Upper lobe of right lung (tissue), 1 donor: ENCODE measurements around the gene DCTN3. TPM values are rescaled to one million over a fixed set of nuclear protein-coding genes. Genes with fewer than 3 reads are reported as not detected.
"Not testable (repeated sequence)": the region's sequence is repeated elsewhere in the genome, so short reads cannot be mapped to it uniquely, and the experiment has no call there.

Experiments
- ATAC-seq: fragments of 200-7000 bp; cut with Tn5 transposase; one replicate; pipeline ENCODE4 v1.9.1; 2020; ENCODE audit warnings: mild to moderate bottlenecking, moderate library complexity
- DNase-seq: peaks from one replicate; pipeline ENCODE4 v3.0.0-alpha.2; 2020
- H3K27ac ChIP-seq: fragments of 200-600 bp; one replicate; pipeline ENCODE4 v1.8.0; 2022
- H3K27me3 ChIP-seq: fragments of 200-600 bp; one replicate; pipeline ENCODE4 v1.8.0; 2022; ENCODE audit warnings: mild to moderate bottlenecking
- H3K36me3 ChIP-seq: fragments of 200-600 bp; one replicate; pipeline ENCODE4 v1.8.0; 2022
- H3K4me1 ChIP-seq: fragments of 200-600 bp; one replicate; pipeline ENCODE4 v1.8.0; 2022
- H3K4me3 ChIP-seq: fragments of 200-600 bp; one replicate; pipeline ENCODE4 v1.8.0; 2022; ENCODE audit warnings: mild to moderate bottlenecking
- H3K9me3 ChIP-seq: fragments of 200-600 bp; one replicate; pipeline ENCODE4 v1.8.0; 2022
- intact Hi-C: fragments of 100-400 bp; cut with DNase I; formaldehyde crosslinking; loops from one replicate; pipeline ENCODE4 v1.11.0; 2022
- total RNA-seq: library from RNA; stranded (reverse); fragmentation: NEBNext Ultra II Directional; extraction: Animal tissue kit (Norgen Biotek cat#: 25700); gene quantifications from one replicate; pipeline ENCODE4 v1.2.1, GENCODE V29; 2021
- TF ChIP-seq, protein P1 (sequence below): fragments of 200-600 bp; IDR thresholded peaks from one replicate; pipeline ENCODE4 v1.8.0; 2022; ENCODE audit warnings: antibody characterized with exemption
- donor health status: DM: no; HTN: yes; CAD: no; lungs with severe emphysema.

Gene DCTN3
- total RNA-seq, 1 donor from 2014 or later = 59.3 TPM

DNA sequence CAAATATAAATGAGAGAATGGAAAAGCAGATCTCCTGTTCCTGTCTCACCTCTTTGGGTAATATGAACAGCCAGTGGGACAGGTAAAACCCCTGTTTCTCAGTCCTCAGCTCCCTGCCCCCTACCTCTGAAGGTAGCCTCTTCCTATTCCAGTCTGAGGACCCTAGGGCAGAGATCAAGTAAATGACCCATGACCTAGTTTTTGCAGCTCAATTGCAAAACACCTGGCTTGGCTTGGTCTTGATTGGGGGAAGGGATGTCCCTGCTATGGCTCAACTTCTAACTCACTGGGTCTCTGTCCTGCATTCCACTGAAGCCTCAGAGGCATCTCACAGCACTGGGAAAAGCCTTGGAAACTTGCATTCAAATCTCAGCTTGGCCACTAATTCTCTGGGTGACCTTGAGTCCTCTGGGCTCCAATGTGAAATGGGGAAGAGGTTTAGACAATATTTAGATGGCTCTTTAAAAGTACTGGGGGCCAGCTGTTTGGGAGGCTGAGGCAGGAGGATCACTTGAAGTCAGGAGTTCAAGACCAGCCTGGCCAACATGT lies 24.5 kb upstream of the DCTN3 start:
- ATAC-seq = no peak
- H3K27ac ChIP-seq = no peak overlapping the region

DNA sequence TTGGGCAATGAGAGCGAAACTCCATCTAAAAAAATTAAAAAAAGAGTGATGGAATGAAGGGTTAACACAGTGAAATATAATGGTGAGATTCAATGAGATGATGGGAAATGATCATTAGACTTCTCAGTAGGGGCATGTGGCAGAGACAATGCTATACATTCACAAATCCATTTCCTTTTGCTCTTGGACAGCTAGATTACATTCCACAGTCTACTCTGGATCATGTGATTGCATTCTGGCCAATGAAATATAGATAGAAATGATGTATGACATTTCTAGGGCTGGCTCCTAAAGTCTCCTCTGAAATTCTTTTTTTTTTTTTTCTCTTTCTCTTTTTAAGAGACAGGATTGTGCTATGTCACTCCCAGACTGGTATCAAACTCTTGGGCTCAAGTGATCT lies 22.4 kb upstream of the DCTN3 start:
- Histone ChIP-seq H3K27me3 (no peaks in the 10 kb centered on the region), H3K27ac (no peak overlapping the region), H3K4me3 (no peak overlapping the region), H3K9me3 (no peaks in the 10 kb centered on the region), H3K36me3 (no peaks in the 10 kb centered on the region), H3K4me1 (peaks cover 20% of the 10 kb centered on the region)
- DNase-seq (no peak), ATAC-seq (no peak)
- intact Hi-C loops = no loop called here
- TF ChIP-seq, protein P1, sequence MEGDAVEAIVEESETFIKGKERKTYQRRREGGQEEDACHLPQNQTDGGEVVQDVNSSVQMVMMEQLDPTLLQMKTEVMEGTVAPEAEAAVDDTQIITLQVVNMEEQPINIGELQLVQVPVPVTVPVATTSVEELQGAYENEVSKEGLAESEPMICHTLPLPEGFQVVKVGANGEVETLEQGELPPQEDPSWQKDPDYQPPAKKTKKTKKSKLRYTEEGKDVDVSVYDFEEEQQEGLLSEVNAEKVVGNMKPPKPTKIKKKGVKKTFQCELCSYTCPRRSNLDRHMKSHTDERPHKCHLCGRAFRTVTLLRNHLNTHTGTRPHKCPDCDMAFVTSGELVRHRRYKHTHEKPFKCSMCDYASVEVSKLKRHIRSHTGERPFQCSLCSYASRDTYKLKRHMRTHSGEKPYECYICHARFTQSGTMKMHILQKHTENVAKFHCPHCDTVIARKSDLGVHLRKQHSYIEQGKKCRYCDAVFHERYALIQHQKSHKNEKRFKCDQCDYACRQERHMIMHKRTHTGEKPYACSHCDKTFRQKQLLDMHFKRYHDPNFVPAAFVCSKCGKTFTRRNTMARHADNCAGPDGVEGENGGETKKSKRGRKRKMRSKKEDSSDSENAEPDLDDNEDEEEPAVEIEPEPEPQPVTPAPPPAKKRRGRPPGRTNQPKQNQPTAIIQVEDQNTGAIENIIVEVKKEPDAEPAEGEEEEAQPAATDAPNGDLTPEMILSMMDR = no peak

More for the DNA sequence above, 24.5 kb upstream of the DCTN3 start:
- Histone ChIP-seq H3K9me3 (no peaks in the 10 kb centered on the region), H3K4me1 (peaks cover 22% of the 10 kb centered on the region), H3K27me3 (no peaks in the 10 kb centered on the region), H3K4me3 (no peak overlapping the region), H3K36me3 (peaks cover 16% of the 10 kb centered on the region)
- TF ChIP-seq, protein P1 = no peak
- no peak for DNase-seq
- intact Hi-C loops = no loop called here

DNA sequence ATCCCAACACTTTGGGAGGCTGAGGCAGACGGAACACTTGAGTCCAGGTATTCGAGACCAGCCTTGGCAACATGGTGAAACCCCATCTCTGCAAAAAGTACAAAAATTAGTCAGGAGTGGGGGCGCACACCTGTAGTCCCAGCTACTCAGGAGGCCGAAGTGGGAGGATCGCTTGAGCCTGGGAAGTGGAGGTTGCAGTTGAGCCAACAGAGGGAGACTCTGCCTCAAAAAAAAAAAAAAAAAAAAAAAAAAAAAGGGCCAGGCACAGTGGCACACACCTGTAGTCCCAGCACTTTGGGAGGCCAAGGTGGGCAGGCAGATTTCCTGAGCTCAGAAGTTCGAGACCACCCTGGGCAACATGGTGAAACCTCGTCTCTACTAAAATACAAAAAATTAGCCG lies 19.0 kb upstream of the DCTN3 start:
- Histone ChIP-seq H3K36me3 (peaks cover 10% of the 10 kb centered on the region), H3K4me1 (peaks cover 17% of the 10 kb centered on the region)
- ATAC-seq, H3K9me3 ChIP-seq, H3K27ac ChIP-seq, DNase-seq, intact Hi-C loops, H3K27me3 ChIP-seq, H3K4me3 ChIP-seq: not testable (repeated sequence)

DNA sequence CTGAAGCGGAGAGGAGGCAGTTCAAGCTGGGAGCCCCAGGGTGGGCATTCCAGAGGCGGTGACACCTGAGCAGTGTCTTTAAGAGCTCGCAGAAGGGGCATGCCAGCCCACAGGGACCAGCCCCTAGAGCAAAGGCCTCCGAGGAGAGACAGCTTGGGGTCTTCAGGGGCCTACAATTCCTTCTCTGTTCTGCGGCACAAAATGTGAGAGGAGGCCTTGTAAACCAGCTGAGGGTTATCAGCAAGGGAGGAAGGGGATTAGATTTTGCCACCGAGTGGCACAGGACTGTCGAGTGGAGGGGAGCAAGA lies 17.8 kb upstream of the DCTN3 start:
- H3K4me1 ChIP-seq = peaks cover 17% of the 10 kb centered on the region
- H3K36me3 ChIP-seq = peaks cover 10% of the 10 kb centered on the region
- no peak for DNase-seq
- peak overlapping the region; percentile 89 for H3K27ac ChIP-seq
- no peaks in the 10 kb centered on the region for H3K9me3 ChIP-seq
- TF ChIP-seq, protein P1 = no peak
- intact Hi-C loops = no loop called here
- H3K4me3 ChIP-seq = peak overlapping the region; percentile 87
- no peak for ATAC-seq
- H3K27me3 ChIP-seq = no peaks in the 10 kb centered on the region

DNA sequence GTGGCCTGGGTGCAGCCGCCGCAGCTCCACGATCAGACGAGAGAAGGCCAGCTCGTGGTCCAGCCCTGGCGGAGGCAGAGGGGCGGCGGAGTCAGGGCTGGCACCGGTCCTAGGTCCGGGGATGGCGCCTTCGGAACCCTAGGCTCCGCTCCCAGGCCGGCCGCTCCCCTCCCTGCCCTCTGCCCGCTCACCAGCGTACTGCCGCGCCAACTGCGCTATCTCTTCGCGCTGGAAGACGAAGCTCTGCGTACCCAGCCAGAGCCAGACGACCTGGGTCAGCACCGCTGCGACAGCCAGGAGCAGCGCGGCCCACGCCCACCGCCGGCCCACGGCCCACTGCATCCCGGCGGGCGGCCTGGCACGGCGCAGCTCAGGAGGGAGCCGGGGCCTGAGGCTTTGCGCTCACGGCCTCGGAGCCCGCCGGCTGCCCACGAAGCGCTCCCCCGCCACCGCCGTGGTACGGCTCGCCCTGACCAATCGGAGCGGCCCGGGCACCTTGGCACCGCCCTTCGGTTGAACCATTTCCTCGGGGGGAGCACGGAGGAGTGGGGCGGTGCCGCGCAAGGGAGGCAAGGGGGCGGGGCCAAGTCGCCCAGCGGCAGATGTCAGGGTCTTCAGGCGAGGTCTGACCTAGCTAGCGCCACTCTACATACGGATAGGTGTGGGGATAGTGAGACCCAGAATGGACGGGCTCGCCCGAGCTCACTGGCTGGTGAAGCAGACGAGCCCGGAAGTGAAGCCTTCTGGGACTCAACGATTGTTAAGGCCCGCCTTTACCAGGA lies 17.3 kb upstream of the DCTN3 start, which contains the start of gene SIGMAR1:
Gene SIGMAR1 (minus strand): TSS at position 432 of the 782 bp plus-strand sequence. CDS start 90 bp downstream, at position 342.
- peak; percentile 98 for ATAC-seq
- peak within 1 kb of the TSS; percentile 89 for H3K27ac ChIP-seq
- peak within 1 kb of the TSS; percentile 87 for H3K4me3 ChIP-seq
- peak; percentile 97 for DNase-seq
- no peaks in the 10 kb centered on the region for H3K27me3 ChIP-seq
- intact Hi-C loops = no loop called here
- H3K36me3 ChIP-seq = peaks cover 10% of the 10 kb centered on the region
- TF ChIP-seq, protein P1 = no peak
- H3K4me1 ChIP-seq = peaks cover 17% of the 10 kb centered on the region
- no peaks in the 10 kb centered on the region for H3K9me3 ChIP-seq

DNA sequence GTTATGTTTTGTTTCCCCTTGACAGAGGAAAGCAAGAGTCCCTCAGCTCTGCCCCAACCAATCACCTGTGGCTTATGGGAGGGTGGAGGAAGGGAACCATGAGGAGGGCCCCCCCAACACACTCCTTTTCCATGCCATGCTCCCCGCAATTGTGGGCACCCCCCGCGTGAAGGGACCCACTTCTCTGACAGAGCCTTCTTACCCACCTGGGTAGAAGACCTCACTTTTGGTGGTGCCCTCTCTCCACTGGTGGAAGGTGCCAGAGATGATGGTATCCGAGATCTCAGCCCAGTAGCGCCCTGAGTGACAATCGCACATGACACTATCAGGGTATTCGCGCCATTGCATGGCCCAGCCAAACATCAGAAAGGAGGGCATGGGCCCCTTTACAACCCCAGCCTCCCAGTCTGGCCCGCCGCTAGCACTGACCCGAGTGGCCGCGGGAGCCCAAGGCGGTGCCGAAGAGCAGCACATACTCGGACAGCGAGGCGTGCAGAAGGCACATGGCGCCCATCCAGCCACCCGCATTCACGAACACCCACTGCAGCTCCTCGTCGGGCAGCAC lies 16.6 kb upstream of the DCTN3 start:
- ATAC-seq (no peak), DNase-seq (no peak)
- no peaks in the 10 kb centered on the region for H3K9me3 ChIP-seq
- TF ChIP-seq, protein P1 = no peak
- H3K4me3 ChIP-seq = peak overlapping the region; percentile 87
- peaks cover 17% of the 10 kb centered on the region for H3K4me1 ChIP-seq
- peaks cover 10% of the 10 kb centered on the region for H3K36me3 ChIP-seq
- intact Hi-C loops = no loop called here
- H3K27me3 ChIP-seq = no peaks in the 10 kb centered on the region
- H3K27ac ChIP-seq = peak overlapping the region; percentile 89
